ENCODE data around the gene CDH5.

GRCh38 chr16:66346221-66346620, 20.3 kb upstream of the CDH5 start:
- no peak for TF ChIP-seq MAX (IDR thresholded peaks at IDR 0.05)
- TF ChIP-seq REST (IDR thresholded peaks at IDR 0.05; ENCODE audit: low read depth): no peak
- no peak for TF ChIP-seq FOXM1 (IDR thresholded peaks at IDR 0.05; ENCODE audit: borderline replicate concordance, low read depth)
- TF ChIP-seq CEBPB (IDR thresholded peaks at IDR 0.05): no peak
- no peak for TF ChIP-seq TCF12 (IDR thresholded peaks at IDR 0.05; ENCODE audit: low read depth)
- no peak for TF ChIP-seq TAF1 (IDR thresholded peaks at IDR 0.05; ENCODE audit: low read depth)
- no peak for TF ChIP-seq USF1 (IDR thresholded peaks at IDR 0.05)
- TF ChIP-seq EGR1 (IDR thresholded peaks at IDR 0.05): no peak
- no peak for TF ChIP-seq RAD21 (IDR thresholded peaks at IDR 0.05; ENCODE audit: low read depth)
- TF ChIP-seq EP300 (IDR thresholded peaks at IDR 0.05; ENCODE audit: borderline replicate concordance): no peak
- no peak for TF ChIP-seq YY1 (IDR thresholded peaks at IDR 0.05; ENCODE audit: low read depth)
